ENCODE results near the gene AURKB. TPM values are rescaled to one million over a fixed set of nuclear protein-coding genes. Genes with fewer than 3 reads are reported as not detected.

AURKB gene
- total and polyA plus RNA-seq, 2 of the 13 experiments (the other 11 are each of a cell fraction or from before 2014, with no cell fraction given) = 29.5 to 75.3 TPM

- TF ChIP-seq, protein P1, sequence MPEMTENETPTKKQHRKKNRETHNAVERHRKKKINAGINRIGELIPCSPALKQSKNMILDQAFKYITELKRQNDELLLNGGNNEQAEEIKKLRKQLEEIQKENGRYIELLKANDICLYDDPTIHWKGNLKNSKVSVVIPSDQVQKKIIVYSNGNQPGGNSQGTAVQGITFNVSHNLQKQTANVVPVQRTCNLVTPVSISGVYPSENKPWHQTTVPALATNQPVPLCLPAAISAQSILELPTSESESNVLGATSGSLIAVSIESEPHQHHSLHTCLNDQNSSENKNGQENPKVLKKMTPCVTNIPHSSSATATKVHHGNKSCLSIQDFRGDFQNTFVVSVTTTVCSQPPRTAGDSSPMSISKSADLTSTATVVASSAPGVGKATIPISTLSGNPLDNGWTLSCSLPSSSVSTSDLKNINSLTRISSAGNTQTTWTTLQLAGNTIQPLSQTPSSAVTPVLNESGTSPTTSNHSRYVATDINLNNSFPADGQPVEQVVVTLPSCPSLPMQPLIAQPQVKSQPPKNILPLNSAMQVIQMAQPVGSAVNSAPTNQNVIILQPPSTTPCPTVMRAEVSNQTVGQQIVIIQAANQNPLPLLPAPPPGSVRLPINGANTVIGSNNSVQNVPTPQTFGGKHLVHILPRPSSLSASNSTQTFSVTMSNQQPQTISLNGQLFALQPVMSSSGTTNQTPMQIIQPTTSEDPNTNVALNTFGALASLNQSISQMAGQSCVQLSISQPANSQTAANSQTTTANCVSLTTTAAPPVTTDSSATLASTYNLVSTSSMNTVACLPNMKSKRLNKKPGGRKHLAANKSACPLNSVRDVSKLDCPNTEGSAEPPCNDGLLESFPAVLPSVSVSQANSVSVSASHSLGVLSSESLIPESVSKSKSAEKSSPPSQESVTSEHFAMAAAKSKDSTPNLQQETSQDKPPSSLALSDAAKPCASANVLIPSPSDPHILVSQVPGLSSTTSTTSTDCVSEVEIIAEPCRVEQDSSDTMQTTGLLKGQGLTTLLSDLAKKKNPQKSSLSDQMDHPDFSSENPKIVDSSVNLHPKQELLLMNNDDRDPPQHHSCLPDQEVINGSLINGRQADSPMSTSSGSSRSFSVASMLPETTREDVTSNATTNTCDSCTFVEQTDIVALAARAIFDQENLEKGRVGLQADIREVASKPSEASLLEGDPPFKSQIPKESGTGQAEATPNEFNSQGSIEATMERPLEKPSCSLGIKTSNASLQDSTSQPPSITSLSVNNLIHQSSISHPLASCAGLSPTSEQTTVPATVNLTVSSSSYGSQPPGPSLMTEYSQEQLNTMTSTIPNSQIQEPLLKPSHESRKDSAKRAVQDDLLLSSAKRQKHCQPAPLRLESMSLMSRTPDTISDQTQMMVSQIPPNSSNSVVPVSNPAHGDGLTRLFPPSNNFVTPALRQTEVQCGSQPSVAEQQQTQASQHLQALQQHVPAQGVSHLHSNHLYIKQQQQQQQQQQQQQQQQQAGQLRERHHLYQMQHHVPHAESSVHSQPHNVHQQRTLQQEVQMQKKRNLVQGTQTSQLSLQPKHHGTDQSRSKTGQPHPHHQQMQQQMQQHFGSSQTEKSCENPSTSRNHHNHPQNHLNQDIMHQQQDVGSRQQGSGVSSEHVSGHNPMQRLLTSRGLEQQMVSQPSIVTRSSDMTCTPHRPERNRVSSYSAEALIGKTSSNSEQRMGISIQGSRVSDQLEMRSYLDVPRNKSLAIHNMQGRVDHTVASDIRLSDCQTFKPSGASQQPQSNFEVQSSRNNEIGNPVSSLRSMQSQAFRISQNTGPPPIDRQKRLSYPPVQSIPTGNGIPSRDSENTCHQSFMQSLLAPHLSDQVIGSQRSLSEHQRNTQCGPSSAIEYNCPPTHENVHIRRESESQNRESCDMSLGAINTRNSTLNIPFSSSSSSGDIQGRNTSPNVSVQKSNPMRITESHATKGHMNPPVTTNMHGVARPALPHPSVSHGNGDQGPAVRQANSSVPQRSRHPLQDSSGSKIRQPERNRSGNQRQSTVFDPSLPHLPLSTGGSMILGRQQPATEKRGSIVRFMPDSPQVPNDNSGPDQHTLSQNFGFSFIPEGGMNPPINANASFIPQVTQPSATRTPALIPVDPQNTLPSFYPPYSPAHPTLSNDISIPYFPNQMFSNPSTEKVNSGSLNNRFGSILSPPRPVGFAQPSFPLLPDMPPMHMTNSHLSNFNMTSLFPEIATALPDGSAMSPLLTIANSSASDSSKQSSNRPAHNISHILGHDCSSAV (CRISPR knock-in tag; IDR thresholded peaks at IDR 0.05; ENCODE audit: borderline replicate concordance) = 0 out of 2 replicates have a peak, but pooled peaks have one; percentile 18
- peak; percentile 20; the same call in 1 of the 2 replicates for TF ChIP-seq HNF4G (IDR thresholded peaks at IDR 0.05; ENCODE audit: borderline replicate concordance, low read depth, low read length)
- no peak for TF ChIP-seq HNF4G (CRISPR knock-in tag; IDR thresholded peaks at IDR 0.05; ENCODE audit: borderline replicate concordance, low read depth)
- no peak for TF ChIP-seq ZNF75D (CRISPR knock-in tag; IDR thresholded peaks at IDR 0.05; ENCODE audit: borderline replicate concordance)
- peak; percentile 92 for TF ChIP-seq SPEN (CRISPR knock-in tag; IDR thresholded peaks at IDR 0.05; ENCODE audit: low read depth)
- TF ChIP-seq ZSCAN21 (CRISPR knock-in tag; IDR thresholded peaks at IDR 0.05; ENCODE audit: borderline replicate concordance) = no peak
- TF ChIP-seq ZKSCAN5 (CRISPR knock-in tag; IDR thresholded peaks at IDR 0.05) = no peak
- TF ChIP-seq, protein P2, sequence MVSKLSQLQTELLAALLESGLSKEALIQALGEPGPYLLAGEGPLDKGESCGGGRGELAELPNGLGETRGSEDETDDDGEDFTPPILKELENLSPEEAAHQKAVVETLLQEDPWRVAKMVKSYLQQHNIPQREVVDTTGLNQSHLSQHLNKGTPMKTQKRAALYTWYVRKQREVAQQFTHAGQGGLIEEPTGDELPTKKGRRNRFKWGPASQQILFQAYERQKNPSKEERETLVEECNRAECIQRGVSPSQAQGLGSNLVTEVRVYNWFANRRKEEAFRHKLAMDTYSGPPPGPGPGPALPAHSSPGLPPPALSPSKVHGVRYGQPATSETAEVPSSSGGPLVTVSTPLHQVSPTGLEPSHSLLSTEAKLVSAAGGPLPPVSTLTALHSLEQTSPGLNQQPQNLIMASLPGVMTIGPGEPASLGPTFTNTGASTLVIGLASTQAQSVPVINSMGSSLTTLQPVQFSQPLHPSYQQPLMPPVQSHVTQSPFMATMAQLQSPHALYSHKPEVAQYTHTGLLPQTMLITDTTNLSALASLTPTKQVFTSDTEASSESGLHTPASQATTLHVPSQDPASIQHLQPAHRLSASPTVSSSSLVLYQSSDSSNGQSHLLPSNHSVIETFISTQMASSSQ (IDR thresholded peaks at IDR 0.05; ENCODE audit: low read depth) = no peak
- TF ChIP-seq, protein P2 (CRISPR knock-in tag; IDR thresholded peaks at IDR 0.05; ENCODE audit: borderline replicate concordance) = peak; percentile 40; the same call in 1 of the 2 replicates
- no peak for TF ChIP-seq HOXA5 (CRISPR knock-in tag; IDR thresholded peaks at IDR 0.05)
- TF ChIP-seq PREB (CRISPR knock-in tag; IDR thresholded peaks at IDR 0.05) = no peak
- TF ChIP-seq, protein P3, sequence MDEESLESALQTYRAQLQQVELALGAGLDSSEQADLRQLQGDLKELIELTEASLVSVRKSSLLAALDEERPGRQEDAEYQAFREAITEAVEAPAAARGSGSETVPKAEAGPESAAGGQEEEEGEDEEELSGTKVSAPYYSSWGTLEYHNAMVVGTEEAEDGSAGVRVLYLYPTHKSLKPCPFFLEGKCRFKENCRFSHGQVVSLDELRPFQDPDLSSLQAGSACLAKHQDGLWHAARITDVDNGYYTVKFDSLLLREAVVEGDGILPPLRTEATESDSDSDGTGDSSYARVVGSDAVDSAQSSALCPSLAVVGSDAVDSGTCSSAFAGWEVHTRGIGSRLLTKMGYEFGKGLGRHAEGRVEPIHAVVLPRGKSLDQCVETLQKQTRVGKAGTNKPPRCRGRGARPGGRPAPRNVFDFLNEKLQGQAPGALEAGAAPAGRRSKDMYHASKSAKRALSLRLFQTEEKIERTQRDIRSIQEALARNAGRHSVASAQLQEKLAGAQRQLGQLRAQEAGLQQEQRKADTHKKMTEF (CRISPR knock-in tag; IDR thresholded peaks at IDR 0.05) = no peak
- no peak for TF ChIP-seq NR3C1 (CRISPR knock-in tag; IDR thresholded peaks at IDR 0.05)
Observed at GRCh38 chr17:8248751-8249607, 38.6 kb upstream of the AURKB start, which contains the start of gene PFAS (continued).

All from HepG2 (cell line).